Measurements from ENCODE around the gene MELK. TPM values are rescaled to one million over a fixed set of nuclear protein-coding genes. Genes with fewer than 3 reads are reported as not detected.
"Not testable (repeated sequence)": the region's sequence is repeated elsewhere in the genome, so short reads cannot be mapped to it uniquely, and the experiment has no call there.

The MELK gene
- total and polyA plus RNA-seq, 2 donors from 2014 or later, result 1.1 TPM; not detected in 1

GRCh38 chr9:36547598-36547997 is 25.1 kb upstream of the MELK start:
- no peak for TF ChIP-seq CTCF (IDR thresholded peaks at IDR 0.05; ENCODE audit: borderline replicate concordance, extremely low read depth, insufficient read depth)
- Histone ChIP-seq H3K27me3 (ENCODE audit: control insufficient read depth, insufficient read depth, low read length) (no peaks in the 10 kb centered on the region), H3K4me3 (ENCODE audit: low read length in 3 of 3) (no peak overlapping the region), H3K4me1 (ENCODE audit: control insufficient read depth in 2 of 3, insufficient read depth in 2 of 3, low read depth in 1 of 3, low read length in 3 of 3) (no peaks in the 10 kb centered on the region), H3K9ac (ENCODE audit: low read length in 3 of 3) (no peak overlapping the region), H3K36me3 (ENCODE audit: control insufficient read depth in 2 of 3, insufficient read depth in 3 of 3, low read length in 3 of 3) (no peaks in the 10 kb centered on the region), H3K9me3 (ENCODE audit: control insufficient read depth in 2 of 3, insufficient read depth in 1 of 3, low read length in 3 of 3) (no peaks in the 10 kb centered on the region), H3K27ac (ENCODE audit: low read depth in 2 of 2, low read length in 2 of 2) (no peak overlapping the region)
- intact Hi-C loops (cut with DNase I), result no loop called here
- DNase-seq (no peak), FAIRE-seq (no peak)

- Histone ChIP-seq H3K27ac (ENCODE audit: low read depth in 2 of 2, low read length in 2 of 2) (no peak overlapping the region), H3K9ac (ENCODE audit: low read length in 3 of 3) (no peak overlapping the region), H3K9me3 (ENCODE audit: control insufficient read depth in 2 of 3, insufficient read depth in 1 of 3, low read length in 3 of 3) (no peaks in the 10 kb centered on the region), H3K4me1 (ENCODE audit: control insufficient read depth in 2 of 3, insufficient read depth in 2 of 3, low read depth in 1 of 3, low read length in 3 of 3) (no peaks in the 10 kb centered on the region), H3K27me3 (ENCODE audit: control insufficient read depth, insufficient read depth, low read length) (no peaks in the 10 kb centered on the region), H3K4me3 (ENCODE audit: low read length in 3 of 3) (no peak overlapping the region), H3K36me3 (ENCODE audit: control insufficient read depth in 2 of 3, insufficient read depth in 3 of 3, low read length in 3 of 3) (no peaks in the 10 kb centered on the region)
- DNase-seq, result no peak
- intact Hi-C loops (cut with DNase I), result no loop called here
- FAIRE-seq, result no peak
- TF ChIP-seq CTCF (IDR thresholded peaks at IDR 0.05; ENCODE audit: borderline replicate concordance, extremely low read depth, insufficient read depth), result no peak
Observed at GRCh38 chr9:36548454-36548853, 24.2 kb upstream of the MELK start.

GRCh38 chr9:36550135-36550534 is 22.6 kb upstream of the MELK start:
- intact Hi-C loops (cut with DNase I), result no loop called here
- FAIRE-seq, result no peak

GRCh38 chr9:36550631-36551098 is 22.0 kb upstream of the MELK start:
- not testable (repeated sequence) for DNase-seq

More at GRCh38 chr9:36550135-36550534, 22.6 kb upstream of the MELK start:
- no peak for DNase-seq
- Histone ChIP-seq H3K27ac (ENCODE audit: low read depth in 2 of 2, low read length in 2 of 2) (no peak overlapping the region), H3K4me1 (ENCODE audit: control insufficient read depth in 2 of 3, insufficient read depth in 2 of 3, low read depth in 1 of 3, low read length in 3 of 3) (no peaks in the 10 kb centered on the region), H3K27me3 (ENCODE audit: control insufficient read depth, insufficient read depth, low read length) (no peaks in the 10 kb centered on the region), H3K36me3 (ENCODE audit: control insufficient read depth in 2 of 3, insufficient read depth in 3 of 3, low read length in 3 of 3) (no peaks in the 10 kb centered on the region), H3K9me3 (ENCODE audit: control insufficient read depth in 2 of 3, insufficient read depth in 1 of 3, low read length in 3 of 3) (no peaks in the 10 kb centered on the region), H3K9ac (ENCODE audit: low read length in 3 of 3) (no peak overlapping the region), H3K4me3 (ENCODE audit: low read length in 3 of 3) (no peak overlapping the region)
- no peak for TF ChIP-seq CTCF (IDR thresholded peaks at IDR 0.05; ENCODE audit: borderline replicate concordance, extremely low read depth, insufficient read depth)

More at GRCh38 chr9:36550631-36551098, 22.0 kb upstream of the MELK start:
- H3K27ac ChIP-seq (ENCODE audit: low read depth in 2 of 2, low read length in 2 of 2); H3K9ac ChIP-seq (ENCODE audit: low read length in 3 of 3); H3K27me3 ChIP-seq (ENCODE audit: control insufficient read depth, insufficient read depth, low read length); H3K9me3 ChIP-seq (ENCODE audit: control insufficient read depth in 2 of 3, insufficient read depth in 1 of 3, low read length in 3 of 3); H3K36me3 ChIP-seq (ENCODE audit: control insufficient read depth in 2 of 3, insufficient read depth in 3 of 3, low read length in 3 of 3); H3K4me3 ChIP-seq (ENCODE audit: low read length in 3 of 3); FAIRE-seq; intact Hi-C loops (cut with DNase I); H3K4me1 ChIP-seq (ENCODE audit: control insufficient read depth in 2 of 3, insufficient read depth in 2 of 3, low read depth in 1 of 3, low read length in 3 of 3): not testable (repeated sequence)

Measured in kidney (tissue), 14 donors.